ENCODE measurements around the gene GPC5.

GRCh38 chr13:92232871-92233270 is 834.5 kb downstream of the GPC5 start:
- TF ChIP-seq CTCF (IDR thresholded peaks at IDR 0.05) (no peak), POLR2A (IDR thresholded peaks at IDR 0.05) (no peak)
